LNCaP clone FGC (cell line): ENCODE measurements around the gene CRLF2.
A peak's percentile ranks its signal among the peaks of the same experiment; 100 is the strongest.
"Not testable (repeated sequence)": the region's sequence is repeated elsewhere in the genome, so short reads cannot be mapped to it uniquely, and the experiment has no call there.

Experiments
- DNase-seq: peaks from one replicate; pipeline ENCODE4 v3.0.0-alpha.2; 2011; ENCODE audit warnings: low read depth
- H3K4me3 ChIP-seq: 2 replicates; pipeline ENCODE4 v1.5.1; 2011; ENCODE audit warnings: mild to moderate bottlenecking, low read depth, low read length, control low read depth
- TF ChIP-seq, protein P1 (sequence below): IDR thresholded peaks from 2 replicates; pipeline ENCODE4 v1.5.1; 2012; ENCODE audit warnings: mild to moderate bottlenecking; ENCODE audit not compliant: control insufficient read depth, insufficient read depth; ENCODE audit errors: extremely low read depth

Gene CRLF2, protein sequence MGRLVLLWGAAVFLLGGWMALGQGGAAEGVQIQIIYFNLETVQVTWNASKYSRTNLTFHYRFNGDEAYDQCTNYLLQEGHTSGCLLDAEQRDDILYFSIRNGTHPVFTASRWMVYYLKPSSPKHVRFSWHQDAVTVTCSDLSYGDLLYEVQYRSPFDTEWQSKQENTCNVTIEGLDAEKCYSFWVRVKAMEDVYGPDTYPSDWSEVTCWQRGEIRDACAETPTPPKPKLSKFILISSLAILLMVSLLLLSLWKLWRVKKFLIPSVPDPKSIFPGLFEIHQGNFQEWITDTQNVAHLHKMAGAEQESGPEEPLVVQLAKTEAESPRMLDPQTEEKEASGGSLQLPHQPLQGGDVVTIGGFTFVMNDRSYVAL

DNA sequence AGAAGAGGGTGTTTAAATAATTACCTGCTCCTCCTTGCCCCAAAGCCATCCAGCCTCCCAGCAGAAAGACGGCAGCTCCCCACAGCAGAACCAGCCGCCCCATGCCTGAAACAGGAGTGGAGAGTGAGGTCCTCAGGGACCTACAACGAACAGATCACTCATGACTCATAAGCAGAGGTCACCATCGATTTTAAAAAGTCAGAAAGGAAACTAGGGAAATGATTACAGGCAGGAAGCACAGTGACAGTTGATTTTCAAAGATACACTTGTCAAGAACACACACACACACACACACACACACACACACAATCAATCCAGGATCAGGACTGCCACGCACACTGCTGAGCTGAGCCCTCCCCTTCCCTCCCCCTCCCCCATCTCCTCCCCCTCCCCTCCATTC, at the start of gene CRLF2:
CRLF2 (minus strand) TSS at position 118 of the 400 bp plus-strand sequence; CDS start at position 103, 15 bp downstream.
- DNase-seq, result no peak
- H3K4me3 ChIP-seq, result no peak within 1 kb of the TSS
- TF ChIP-seq, protein P1, sequence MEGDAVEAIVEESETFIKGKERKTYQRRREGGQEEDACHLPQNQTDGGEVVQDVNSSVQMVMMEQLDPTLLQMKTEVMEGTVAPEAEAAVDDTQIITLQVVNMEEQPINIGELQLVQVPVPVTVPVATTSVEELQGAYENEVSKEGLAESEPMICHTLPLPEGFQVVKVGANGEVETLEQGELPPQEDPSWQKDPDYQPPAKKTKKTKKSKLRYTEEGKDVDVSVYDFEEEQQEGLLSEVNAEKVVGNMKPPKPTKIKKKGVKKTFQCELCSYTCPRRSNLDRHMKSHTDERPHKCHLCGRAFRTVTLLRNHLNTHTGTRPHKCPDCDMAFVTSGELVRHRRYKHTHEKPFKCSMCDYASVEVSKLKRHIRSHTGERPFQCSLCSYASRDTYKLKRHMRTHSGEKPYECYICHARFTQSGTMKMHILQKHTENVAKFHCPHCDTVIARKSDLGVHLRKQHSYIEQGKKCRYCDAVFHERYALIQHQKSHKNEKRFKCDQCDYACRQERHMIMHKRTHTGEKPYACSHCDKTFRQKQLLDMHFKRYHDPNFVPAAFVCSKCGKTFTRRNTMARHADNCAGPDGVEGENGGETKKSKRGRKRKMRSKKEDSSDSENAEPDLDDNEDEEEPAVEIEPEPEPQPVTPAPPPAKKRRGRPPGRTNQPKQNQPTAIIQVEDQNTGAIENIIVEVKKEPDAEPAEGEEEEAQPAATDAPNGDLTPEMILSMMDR, result no peak

DNA sequence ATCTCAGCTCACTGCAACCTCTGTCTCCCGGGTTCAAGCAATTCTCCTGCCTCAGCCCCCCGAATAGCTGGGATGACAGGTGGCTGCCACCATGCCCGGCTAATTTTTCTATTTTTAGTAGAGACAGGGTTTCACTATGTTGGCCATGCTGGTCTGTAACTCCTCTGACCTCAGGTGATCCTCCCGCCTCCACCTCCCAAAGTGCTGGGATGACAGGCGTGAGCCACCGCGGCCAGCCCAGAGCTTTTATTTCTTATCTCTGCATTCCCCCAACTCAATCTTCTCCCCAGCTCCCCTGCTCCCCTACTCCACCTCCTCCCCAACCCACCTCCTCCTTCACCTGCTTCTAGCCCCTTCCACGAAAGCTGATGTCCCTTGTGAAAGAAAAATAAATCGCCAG, 49.3 kb upstream of the CRLF2 start:
- not testable (repeated sequence) for DNase-seq, H3K4me3 ChIP-seq

DNA sequence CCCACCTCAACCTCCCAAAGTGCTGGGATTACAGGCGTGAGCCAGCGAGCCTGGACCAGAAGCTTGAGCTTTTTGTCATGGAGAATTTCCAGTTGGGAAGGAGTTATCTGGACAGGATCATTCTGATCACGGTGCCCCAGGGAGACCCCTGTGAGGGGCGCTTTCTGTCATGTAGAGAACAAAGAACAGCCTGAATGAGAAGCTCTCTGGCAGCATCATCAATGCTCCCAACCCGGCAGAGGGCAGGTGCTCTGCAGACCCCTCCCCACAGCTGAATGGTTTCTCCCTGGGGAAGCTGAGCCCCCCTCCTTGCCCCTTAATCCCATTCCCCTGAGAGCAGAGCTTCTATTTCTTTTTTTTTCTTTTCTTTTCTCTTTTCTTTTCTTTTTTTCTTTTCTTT, 48.8 kb upstream of the CRLF2 start:
- no peak for DNase-seq
- no peak overlapping the region for H3K4me3 ChIP-seq
- TF ChIP-seq, protein P1, result no peak

DNA sequence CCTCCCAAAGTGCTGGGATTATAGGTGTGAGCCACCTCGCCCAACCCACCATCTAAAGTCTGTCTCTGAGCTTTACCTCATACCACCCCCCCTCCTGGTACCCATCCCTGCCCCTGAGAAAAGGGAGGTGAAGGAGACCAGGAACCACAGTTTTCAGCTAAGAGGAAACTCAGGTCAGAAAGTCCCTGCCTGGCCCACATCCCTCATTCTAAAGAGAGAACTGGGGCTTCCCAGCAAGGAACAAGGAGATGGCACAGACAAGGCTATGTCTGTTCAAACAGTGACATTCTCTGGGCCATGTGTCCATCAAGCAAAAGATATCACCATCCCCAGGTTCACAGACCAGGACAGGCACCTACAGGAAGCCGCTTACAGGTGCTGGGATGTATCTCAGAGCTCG, 40.4 kb upstream of the CRLF2 start:
- TF ChIP-seq, protein P1, result no peak
- no peak overlapping the region for H3K4me3 ChIP-seq
- no peak for DNase-seq

DNA sequence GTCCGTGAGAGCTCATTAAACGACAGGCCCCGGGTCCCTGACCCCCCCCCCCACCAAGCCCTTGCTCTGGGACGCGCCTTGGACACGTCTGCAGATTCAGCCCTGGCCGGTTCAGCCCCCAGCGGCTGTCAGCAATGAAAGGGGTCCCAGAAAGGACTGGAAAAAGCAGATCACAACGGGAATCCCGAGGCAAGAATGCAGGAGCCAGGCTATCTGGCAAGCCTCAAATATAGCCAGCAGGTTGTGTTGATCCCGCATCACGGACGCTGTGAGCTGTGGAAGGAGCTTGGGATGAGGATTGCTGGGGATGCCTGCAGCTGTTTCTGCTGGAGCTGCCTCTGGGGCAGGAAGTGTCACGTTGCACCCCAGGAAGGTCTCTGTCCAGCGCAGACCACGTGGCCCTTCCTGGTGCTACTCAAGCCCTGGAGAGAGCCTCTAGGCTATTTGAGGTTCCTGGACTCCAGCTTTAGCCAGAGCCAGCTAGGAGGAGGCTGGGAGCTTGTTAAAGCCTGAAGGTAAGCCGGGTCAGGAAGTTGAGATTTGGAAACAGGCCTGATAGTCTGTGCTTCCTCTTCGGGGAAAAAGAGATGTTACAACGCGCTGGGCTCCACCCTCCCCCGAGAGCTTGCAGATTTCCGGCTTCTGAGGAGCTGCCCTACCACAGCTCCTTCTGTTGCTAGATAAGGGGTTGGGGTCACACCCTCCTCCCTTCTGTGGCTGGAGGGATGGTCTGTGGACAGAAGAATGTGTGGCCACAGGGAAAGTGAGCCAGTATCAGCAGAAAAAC, 36.8 kb upstream of the CRLF2 start:
- no peak overlapping the region for H3K4me3 ChIP-seq
- no peak for DNase-seq
- TF ChIP-seq, protein P1, result no peak

DNA sequence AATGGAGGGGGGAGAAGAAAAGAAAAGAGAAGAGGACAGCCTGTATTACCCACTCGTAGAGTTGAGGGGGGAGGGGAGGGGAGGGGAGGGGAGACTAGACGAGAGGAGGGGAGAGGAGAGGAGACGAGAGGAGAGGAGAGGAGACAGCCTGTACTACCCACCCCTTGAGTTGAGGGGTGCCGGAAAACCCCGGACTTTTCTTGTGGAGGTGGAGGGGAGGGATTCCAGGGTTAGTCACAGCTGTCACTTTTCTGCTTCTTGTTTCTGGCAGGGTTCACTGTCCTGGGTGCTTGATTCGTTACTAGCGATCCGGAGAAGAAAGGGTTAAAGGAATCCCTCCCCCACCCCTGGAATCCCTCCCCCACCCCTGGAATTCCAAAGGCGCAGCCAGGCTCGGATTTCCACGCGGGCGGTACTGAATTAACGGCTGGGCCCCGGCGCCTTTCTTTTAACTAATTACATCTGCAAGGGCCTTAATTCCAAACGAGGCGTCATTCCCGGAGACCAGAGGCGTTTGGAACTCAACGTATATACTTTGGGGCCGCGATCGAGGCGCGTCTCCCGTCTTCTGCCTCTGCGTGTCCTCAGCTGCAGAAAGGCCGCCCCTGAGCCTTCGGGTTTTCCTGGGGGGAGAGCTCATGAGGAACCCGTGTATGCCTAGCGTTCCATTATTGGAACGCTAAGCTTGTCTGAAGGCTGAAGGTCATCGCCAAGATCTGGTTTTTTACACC, 36.0 kb upstream of the CRLF2 start:
- DNase-seq, result no peak
- no peak overlapping the region for H3K4me3 ChIP-seq
- TF ChIP-seq, protein P1, result no peak

DNA sequence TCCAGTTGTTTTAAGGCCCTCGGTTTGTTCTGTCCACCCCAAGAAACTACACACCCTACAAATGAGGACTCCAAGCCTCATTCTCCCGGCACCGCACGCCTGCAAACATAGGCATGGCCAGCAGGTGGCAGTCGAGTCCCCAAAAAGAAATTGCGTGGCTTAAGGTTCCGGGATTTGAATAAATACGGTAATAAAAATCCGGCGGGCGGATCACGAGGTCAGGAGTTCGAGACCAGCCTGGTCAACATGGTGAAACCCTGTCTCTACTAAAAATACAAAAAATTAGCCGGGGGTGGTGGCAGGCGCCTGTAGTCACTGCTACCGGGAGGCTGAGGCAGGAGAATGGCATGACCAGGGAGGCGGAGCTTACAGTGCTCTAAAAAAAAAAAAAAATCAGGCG, 34.4 kb upstream of the CRLF2 start:
- no peak for DNase-seq
- H3K4me3 ChIP-seq, result no peak overlapping the region
- TF ChIP-seq, protein P1, result peak; percentile 92
